ENCODE results near the gene HCN2. TPM values are rescaled to one million over a fixed set of nuclear protein-coding genes. Genes with fewer than 3 reads are reported as not detected.

The HCN2 gene
- total RNA-seq, 1 experiment from 2014 or later = 1.5 TPM

DNA sequence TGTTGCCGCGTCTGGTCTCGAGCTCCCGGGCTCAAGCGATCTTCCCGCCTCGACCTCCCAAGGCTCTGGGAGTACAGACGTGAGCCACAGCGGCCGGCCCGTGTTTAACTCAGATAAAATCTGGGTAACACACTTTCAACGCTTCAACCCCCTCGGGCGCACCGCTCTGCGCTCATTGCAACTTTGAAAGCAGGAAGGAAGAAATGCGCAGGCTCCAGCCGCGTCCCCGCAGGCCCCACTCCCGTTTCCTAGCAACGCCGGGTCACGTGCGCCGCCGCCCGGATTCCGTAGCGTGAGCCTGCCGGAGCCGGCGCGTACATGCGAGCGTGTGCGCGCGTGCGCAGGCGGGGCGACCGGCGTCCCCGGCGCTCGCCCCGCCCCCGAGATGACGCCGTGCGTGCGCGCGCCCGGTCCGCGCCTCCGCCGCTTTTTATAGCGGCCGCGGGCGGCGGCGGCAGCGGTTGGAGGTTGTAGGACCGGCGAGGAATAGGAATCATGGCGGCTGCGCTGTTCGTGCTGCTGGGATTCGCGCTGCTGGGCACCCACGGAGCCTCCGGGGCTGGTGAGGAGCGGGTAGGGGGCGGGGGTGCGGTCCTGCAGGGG, 17.4 kb upstream of the HCN2 start, which contains the start of gene BSG:
BSG (plus strand) TSS at position 457 of the 603 bp plus-strand sequence; CDS start at position 496, 39 bp downstream.
- Histone ChIP-seq H3K27ac (peak within 1 kb of the TSS; percentile 64), H3K36me3 (ENCODE audit: low read depth) (no peaks in the 10 kb centered on the region), H3K9me3 (ENCODE audit: insufficient read depth, low read depth) (no peaks in the 10 kb centered on the region), H3F3A (ENCODE audit: insufficient read depth, low read depth) (peaks cover 52% of the 10 kb centered on the region), H3K4me2 (peak within 1 kb of the TSS; percentile 83), H2AFZ (peak within 1 kb of the TSS; percentile 90), H3K4me1 (replicated peaks; ENCODE audit: insufficient read depth) (peaks cover 32% of the 10 kb centered on the region), H3K9me2 (ENCODE audit: insufficient read depth) (no peaks in the 10 kb centered on the region), H4K20me1 (ENCODE audit: insufficient read depth) (peaks cover 31% of the 10 kb centered on the region), H3K79me2 (ENCODE audit: low read depth) (peaks cover 47% of the 10 kb centered on the region), H3K27me3 (ENCODE audit: insufficient read depth, low read depth) (no peaks in the 10 kb centered on the region), H3K4me3 (peak within 1 kb of the TSS; percentile 97)
- POLR2A ChIA-PET (ENCODE audit: unreplicated experiment) = interaction anchor here (0.6 to 1.1 kb wide), 3 partner anchors 16 to 38 kb away, joined by 3 to 28 read pairs (median 4); no protein-coding TSS in a partner anchor
- BruUV-seq (replicated peaks) = no TSS peak
- CTCF ChIA-PET = no interaction called here
- DNase-seq = peak; percentile 90 to 98
- intact Hi-C loops (cut with micrococcal nuclease; ENCODE audit: unreplicated experiment) = loop anchor here (1.0 to 10.0 kb wide), 3 partner anchors 37 to 353 kb away; partner anchors contain the start of genes ARID3A and PTBP1
- no peak for TF ChIP-seq CTCF (conservative IDR thresholded peaks at IDR 0.05)
- TF ChIP-seq EZH2 (IDR thresholded peaks at IDR 0.05; ENCODE audit: low read depth) = no peak

DNA sequence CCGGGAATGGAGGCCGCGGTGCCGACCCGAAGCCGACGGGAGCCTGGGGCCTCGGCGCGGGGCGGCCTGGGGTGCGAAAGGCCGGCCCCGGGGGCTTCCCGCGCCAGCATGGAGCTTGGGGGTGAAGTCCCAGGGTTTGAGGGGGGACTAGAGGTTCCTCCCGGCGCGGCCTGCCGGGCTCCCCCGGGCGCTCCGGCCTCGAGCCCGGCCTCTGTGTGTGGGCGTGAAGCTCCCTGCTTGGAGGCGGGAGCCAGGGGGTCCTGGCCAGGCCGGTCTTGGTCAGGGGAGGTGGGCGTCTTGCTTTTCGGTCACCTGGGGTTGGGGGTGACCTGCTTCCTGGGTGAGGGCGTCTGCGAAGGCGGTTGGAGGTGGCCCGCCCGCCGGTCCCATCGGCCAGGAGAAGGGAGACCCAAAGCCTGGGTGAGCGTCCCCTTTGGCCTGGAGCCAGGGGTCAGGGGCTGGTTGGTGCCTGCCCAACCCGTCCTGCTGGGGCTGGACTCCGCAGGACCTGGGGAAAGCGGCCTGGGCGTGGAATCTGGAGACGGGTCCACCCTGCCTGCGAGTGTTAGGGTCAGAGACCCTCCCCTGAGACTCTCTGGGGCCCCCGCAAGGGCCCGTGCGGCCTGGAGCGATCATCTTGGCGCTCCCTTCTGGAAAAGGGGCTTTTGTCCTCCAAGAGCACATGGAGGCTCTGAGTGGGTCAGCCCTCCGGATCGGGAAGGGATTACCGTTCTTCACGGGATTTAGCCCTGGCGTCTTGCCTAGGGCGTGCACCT, 16.8 kb upstream of the HCN2 start:
- intact Hi-C loops (cut with micrococcal nuclease; ENCODE audit: unreplicated experiment) = loop anchor here (1.0 to 10.0 kb wide), 3 partner anchors 38 to 352 kb away; partner anchors contain the start of genes ARID3A and PTBP1
- H3K79me2 ChIP-seq (ENCODE audit: low read depth) = peaks cover 54% of the 10 kb centered on the region
- DNase-seq = peak in 1 of 2 experiments; percentile 50
- H3K36me3 ChIP-seq (ENCODE audit: low read depth) = no peaks in the 10 kb centered on the region
- H3K27ac ChIP-seq = peak overlapping the region; percentile 46
- H4K20me1 ChIP-seq (ENCODE audit: insufficient read depth) = peaks cover 38% of the 10 kb centered on the region
- peaks cover 35% of the 10 kb centered on the region for H3K4me1 ChIP-seq (replicated peaks; ENCODE audit: insufficient read depth)
- TF ChIP-seq CTCF (conservative IDR thresholded peaks at IDR 0.05) (no peak), EZH2 (IDR thresholded peaks at IDR 0.05; ENCODE audit: low read depth) (no peak)
- no peaks in the 10 kb centered on the region for H3K9me3 ChIP-seq (ENCODE audit: insufficient read depth, low read depth)
- CTCF ChIA-PET = no interaction called here
- POLR2A ChIA-PET (ENCODE audit: unreplicated experiment) = interaction anchor here (0.6 kb wide), 1 partner anchor 503 kb away, joined by 7 read pairs; no protein-coding TSS in a partner anchor
- H3K4me2 ChIP-seq = peak overlapping the region; percentile 83
- 0 out of 2 replicates have a peak overlapping the region, but pooled peaks have one; percentile 62 for H2AFZ ChIP-seq
- no peaks in the 10 kb centered on the region for H3K9me2 ChIP-seq (ENCODE audit: insufficient read depth)
- H3K4me3 ChIP-seq = peak overlapping the region; percentile 97
- no peaks in the 10 kb centered on the region for H3K27me3 ChIP-seq (ENCODE audit: insufficient read depth, low read depth)
- peaks cover 51% of the 10 kb centered on the region for H3F3A ChIP-seq (ENCODE audit: insufficient read depth, low read depth)
- BruUV-seq (replicated peaks) = TSS peak; percentile 55

DNA sequence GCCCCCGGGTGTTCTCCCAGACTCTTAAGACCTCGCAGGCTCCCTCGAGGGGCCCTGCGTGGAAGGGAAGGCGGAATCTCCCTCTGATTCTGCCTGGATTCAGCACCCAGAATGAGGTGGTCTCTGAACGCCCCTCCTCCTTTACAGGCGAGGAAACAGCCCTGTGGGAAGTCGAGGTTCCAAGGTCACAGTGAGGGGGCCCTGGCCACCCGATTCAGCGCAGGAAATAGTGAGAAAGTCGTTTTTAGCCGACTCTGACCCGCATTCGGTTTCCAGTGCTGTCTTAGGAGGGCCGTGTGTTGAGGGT, 16.2 kb upstream of the HCN2 start:
- Histone ChIP-seq H3K27me3 (ENCODE audit: insufficient read depth, low read depth) (no peaks in the 10 kb centered on the region), H3K9me2 (ENCODE audit: insufficient read depth) (no peaks in the 10 kb centered on the region), H3K27ac (peak overlapping the region; percentile 46), H2AFZ (0 out of 2 replicates have a peak overlapping the region, but pooled peaks have one; percentile 62), H3K9me3 (ENCODE audit: insufficient read depth, low read depth) (no peaks in the 10 kb centered on the region), H3F3A (ENCODE audit: insufficient read depth, low read depth) (peaks cover 51% of the 10 kb centered on the region), H3K79me2 (ENCODE audit: low read depth) (peaks cover 59% of the 10 kb centered on the region), H3K36me3 (ENCODE audit: low read depth) (no peaks in the 10 kb centered on the region; the same call in 1 of the 2 replicates), H3K4me1 (replicated peaks; ENCODE audit: insufficient read depth) (peaks cover 35% of the 10 kb centered on the region), H3K4me3 (peak overlapping the region; percentile 97), H4K20me1 (ENCODE audit: insufficient read depth) (peaks cover 44% of the 10 kb centered on the region), H3K4me2 (peak overlapping the region; percentile 83)
- ChIA-PET POLR2A (ENCODE audit: unreplicated experiment) (no interaction called here), CTCF (no interaction called here)
- intact Hi-C loops (cut with micrococcal nuclease; ENCODE audit: unreplicated experiment) = loop anchor here (2.0 to 10.0 kb wide), 2 partner anchors 223 to 351 kb away; partner anchors contain the start of genes ARID3A and PTBP1
- DNase-seq = no peak
- no TSS peak for BruUV-seq (replicated peaks)
- TF ChIP-seq EZH2 (IDR thresholded peaks at IDR 0.05; ENCODE audit: low read depth) = no peak
- no peak for TF ChIP-seq CTCF (conservative IDR thresholded peaks at IDR 0.05)

All from PC-9 (cell line).